ENCODE measurements around the gene OR2T5. TPM values are rescaled to one million over a fixed set of nuclear protein-coding genes. Genes with fewer than 3 reads are reported as not detected.
A peak's percentile ranks its signal among the peaks of the same experiment; 100 is the strongest.
"Not testable (repeated sequence)": the region's sequence is repeated elsewhere in the genome, so short reads cannot be mapped to it uniquely, and the experiment has no call there.

OR2T5 gene
- total and polyA plus RNA-seq, 7 experiments from 2014 or later = not detected

DNA sequence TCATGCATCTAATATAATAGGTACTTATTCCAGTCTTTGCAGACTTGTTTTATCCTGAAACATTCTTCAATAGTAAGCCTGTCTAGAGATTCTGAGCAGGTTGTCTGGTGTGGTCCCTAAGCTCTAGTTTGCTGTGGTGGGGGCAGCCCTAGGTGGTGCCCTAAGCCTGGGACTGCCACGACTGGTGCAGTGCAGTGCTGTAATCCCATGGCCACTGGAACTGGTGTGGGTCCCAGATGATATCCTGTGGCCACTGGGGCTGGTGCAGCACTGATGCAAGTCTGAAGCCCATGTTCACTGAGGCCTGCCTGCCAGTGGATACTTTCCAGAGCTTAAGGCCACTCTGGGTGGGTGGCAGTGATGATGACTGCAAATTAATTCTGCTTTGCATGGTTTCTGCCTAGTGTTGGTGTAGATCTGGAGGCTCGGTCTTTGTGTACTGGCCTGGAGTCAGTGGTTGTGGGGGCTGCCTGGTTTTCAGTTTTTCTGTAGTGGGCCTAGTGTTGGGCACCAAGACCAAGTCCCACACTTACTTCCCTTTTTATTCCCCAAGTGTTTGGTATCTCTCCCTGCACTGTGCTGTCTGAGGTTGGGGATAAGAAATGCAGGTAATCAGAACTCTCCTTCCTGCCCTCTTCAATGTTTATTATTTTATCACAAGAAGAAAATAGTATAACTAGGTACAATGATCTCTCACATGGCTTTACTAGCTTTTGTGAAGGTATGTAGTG lies 12.1 kb downstream of the OR2T5 start:
- H3K4me3 ChIP-seq (ENCODE audit: low read length); H3K27ac ChIP-seq (ENCODE audit: low read depth, low read length); POLR2A ChIA-PET; H3K27me3 ChIP-seq (ENCODE audit: control insufficient read depth in 2 of 2, insufficient read depth in 2 of 2, low read length in 2 of 2); H3K36me3 ChIP-seq (ENCODE audit: control insufficient read depth in 2 of 3, insufficient read depth in 3 of 3, low read length in 3 of 3); H3K9me3 ChIP-seq (ENCODE audit: control insufficient read depth in 2 of 3, low read length in 3 of 3); H3K27ac Mint-ChIP-seq; H3K4me1 ChIP-seq (ENCODE audit: control insufficient read depth in 2 of 2, insufficient read depth in 2 of 2, low read length in 2 of 2); CTCF ChIA-PET; intact Hi-C loops (cut with micrococcal nuclease); H3K27me3 Mint-ChIP-seq; H3K9me3 Mint-ChIP-seq; H3K4me3 Mint-ChIP-seq; H3K36me3 Mint-ChIP-seq; DNase-seq; H3K4me1 Mint-ChIP-seq: not testable (repeated sequence)
- peak; percentile 27 for ATAC-seq

GRCh38 chr1:248507773-248508172 lies 19.4 kb downstream of the OR2T5 start, which contains the start of gene OR2G6:
Gene OR2G6, plus strand, starts transcription at chr1:248508073. Its CDS starts 13,574 bp downstream, at chr1:248521647.
- H3K4me3 Mint-ChIP-seq; H3K4me3 ChIP-seq (ENCODE audit: low read length); H3K27me3 ChIP-seq (ENCODE audit: control insufficient read depth in 2 of 2, insufficient read depth in 2 of 2, low read length in 2 of 2); H3K4me1 ChIP-seq (ENCODE audit: control insufficient read depth in 2 of 2, insufficient read depth in 2 of 2, low read length in 2 of 2); H3K27ac ChIP-seq (ENCODE audit: low read depth, low read length); H3K27ac Mint-ChIP-seq; DNase-seq; H3K9me3 Mint-ChIP-seq; intact Hi-C loops (cut with micrococcal nuclease); POLR2A ChIA-PET; H3K4me1 Mint-ChIP-seq; H3K9me3 ChIP-seq (ENCODE audit: control insufficient read depth in 2 of 3, low read length in 3 of 3); H3K36me3 Mint-ChIP-seq; CTCF ChIA-PET; H3K27me3 Mint-ChIP-seq; H3K36me3 ChIP-seq (ENCODE audit: control insufficient read depth in 2 of 3, insufficient read depth in 3 of 3, low read length in 3 of 3); ATAC-seq: not testable (repeated sequence)

- H3K9me3 Mint-ChIP-seq; CTCF ChIA-PET; H3K36me3 Mint-ChIP-seq; H3K27ac ChIP-seq (ENCODE audit: low read depth, low read length); H3K9me3 ChIP-seq (ENCODE audit: control insufficient read depth in 2 of 3, low read length in 3 of 3); H3K4me1 ChIP-seq (ENCODE audit: control insufficient read depth in 2 of 2, insufficient read depth in 2 of 2, low read length in 2 of 2); H3K27me3 Mint-ChIP-seq; H3K36me3 ChIP-seq (ENCODE audit: control insufficient read depth in 2 of 3, insufficient read depth in 3 of 3, low read length in 3 of 3); DNase-seq; H3K4me3 ChIP-seq (ENCODE audit: low read length); ATAC-seq; H3K27me3 ChIP-seq (ENCODE audit: control insufficient read depth in 2 of 2, insufficient read depth in 2 of 2, low read length in 2 of 2); POLR2A ChIA-PET; H3K4me3 Mint-ChIP-seq; H3K4me1 Mint-ChIP-seq; intact Hi-C loops (cut with micrococcal nuclease); H3K27ac Mint-ChIP-seq: not testable (repeated sequence)
Measured at GRCh38 chr1:248510217-248510616, 21.8 kb downstream of the OR2T5 start.

DNA sequence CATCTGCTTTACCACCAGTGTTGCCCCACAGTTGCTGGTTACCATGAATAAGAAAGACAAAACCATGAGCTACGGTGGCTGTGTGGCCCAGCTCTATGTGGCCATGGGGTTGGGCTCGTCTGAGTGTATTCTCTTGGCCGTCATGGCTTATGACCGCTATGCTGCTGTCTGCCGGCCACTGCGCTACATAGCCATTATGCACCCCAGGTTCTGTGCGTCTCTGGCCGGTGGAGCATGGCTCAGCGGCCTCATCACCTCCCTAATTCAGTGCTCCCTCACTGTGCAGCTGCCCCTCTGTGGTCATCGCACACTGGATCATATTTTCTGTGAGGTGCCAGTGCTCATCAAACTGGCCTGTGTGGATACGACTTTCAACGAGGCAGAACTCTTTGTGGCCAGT lies 33.5 kb downstream of the OR2T5 start:
- Histone ChIP-seq H3K36me3 (ENCODE audit: control insufficient read depth in 2 of 3, insufficient read depth in 3 of 3, low read length in 3 of 3) (no peaks in the 10 kb centered on the region), H3K9me3 (ENCODE audit: control insufficient read depth in 2 of 3, low read length in 3 of 3) (no peaks in the 10 kb centered on the region), H3K4me1 (ENCODE audit: control insufficient read depth in 2 of 2, insufficient read depth in 2 of 2, low read length in 2 of 2) (no peaks in the 10 kb centered on the region), H3K27me3 (ENCODE audit: control insufficient read depth in 2 of 2, insufficient read depth in 2 of 2, low read length in 2 of 2) (no peaks in the 10 kb centered on the region), H3K4me3 (ENCODE audit: low read length) (no peak overlapping the region), H3K27ac (ENCODE audit: low read depth, low read length) (no peak overlapping the region)
- ChIA-PET CTCF (no interaction called here), POLR2A (no interaction called here)
- Mint-ChIP-seq H3K27ac (no peak overlapping the region), H3K4me1 (peaks cover 0 to 1% (median 0%) of the 10 kb centered on the region in 7 donors), H3K27me3 (peaks cover 0 to 5% (median 0%) of the 10 kb centered on the region in 5 donors), H3K36me3 (peaks cover 0 to 4% (median 0%) of the 10 kb centered on the region in 5 donors), H3K4me3 (no peak overlapping the region), H3K9me3 (peaks cover 0 to 12% (median 3%) of the 10 kb centered on the region in 11 donors)
- intact Hi-C loops (cut with micrococcal nuclease) = loop anchor here in 1 of 2 donors (10.0 kb wide), 1 partner anchor 73 kb away; the partner anchor contains the start of gene OR2T10
- DNase-seq (no peak), ATAC-seq (no peak)

DNA sequence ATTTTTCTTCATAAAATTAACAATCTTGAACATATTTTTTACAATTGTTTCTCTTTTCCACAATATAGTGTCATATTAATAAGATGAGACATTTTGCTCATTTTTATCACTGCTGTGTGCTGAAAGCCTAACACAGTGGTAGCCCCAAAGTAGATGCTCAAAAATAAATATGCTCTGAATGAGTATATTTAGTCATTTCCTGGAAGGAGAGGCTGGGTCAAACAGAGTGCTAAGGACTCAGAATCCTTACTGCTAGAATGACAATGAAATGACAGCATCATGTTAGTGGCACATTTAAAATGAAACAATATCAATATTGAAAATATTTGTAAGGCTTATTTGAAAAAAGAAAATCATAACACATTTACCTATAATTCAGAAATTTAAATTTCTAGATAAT lies 49.1 kb downstream of the OR2T5 start:
- ATAC-seq; H3K4me3 ChIP-seq (ENCODE audit: low read length); H3K27me3 Mint-ChIP-seq; H3K36me3 ChIP-seq (ENCODE audit: control insufficient read depth in 2 of 3, insufficient read depth in 3 of 3, low read length in 3 of 3); H3K27ac ChIP-seq (ENCODE audit: low read depth, low read length); CTCF ChIA-PET; H3K4me1 ChIP-seq (ENCODE audit: control insufficient read depth in 2 of 2, insufficient read depth in 2 of 2, low read length in 2 of 2); POLR2A ChIA-PET; H3K9me3 Mint-ChIP-seq; H3K9me3 ChIP-seq (ENCODE audit: control insufficient read depth in 2 of 3, low read length in 3 of 3); intact Hi-C loops (cut with micrococcal nuclease); H3K27ac Mint-ChIP-seq; H3K4me1 Mint-ChIP-seq; H3K27me3 ChIP-seq (ENCODE audit: control insufficient read depth in 2 of 2, insufficient read depth in 2 of 2, low read length in 2 of 2); H3K36me3 Mint-ChIP-seq; H3K4me3 Mint-ChIP-seq; DNase-seq: not testable (repeated sequence)

Other genes with a start within 250 kb of the OR2T5 start
- not detected for gene OR2T33, start 210.6 kb upstream of the OR2T5 start, total RNA-seq
- not detected for gene OR2T33, start 210.6 kb upstream of the OR2T5 start, polyA plus RNA-seq
- not detected for gene OR2T12, start 185.2 kb upstream of the OR2T5 start, total RNA-seq
- gene OR2T12, start 185.2 kb upstream of the OR2T5 start, polyA plus RNA-seq = not detected
- not detected for gene OR2M7, start 164.0 kb upstream of the OR2T5 start, total RNA-seq
- gene OR2M7, start 164.0 kb upstream of the OR2T5 start, polyA plus RNA-seq = not detected
- gene OR14C36, start 139.8 kb upstream of the OR2T5 start, total RNA-seq = not detected
- gene OR14C36, start 139.8 kb upstream of the OR2T5 start, polyA plus RNA-seq = not detected
- gene OR2T4, start 126.9 kb upstream of the OR2T5 start, total RNA-seq = not detected
- not detected for gene OR2T4, start 126.9 kb upstream of the OR2T5 start, polyA plus RNA-seq
- gene OR2T6, start 112.8 kb upstream of the OR2T5 start, total RNA-seq = not detected
- not detected for gene OR2T6, start 112.8 kb upstream of the OR2T5 start, polyA plus RNA-seq
- not detected for gene OR2T1, start 85.5 kb upstream of the OR2T5 start, total RNA-seq
- gene OR2T1, start 85.5 kb upstream of the OR2T5 start, polyA plus RNA-seq = not detected
- not detected for gene OR2T2, start 43.0 kb upstream of the OR2T5 start, total RNA-seq
- under 1 TPM in 1 of 2 donors, not detected in 1; 0.44 TPM for gene OR2T2, start 43.0 kb upstream of the OR2T5 start, polyA plus RNA-seq
- gene OR2T3, start 15.2 kb upstream of the OR2T5 start, total RNA-seq = not detected
- gene OR2T3, start 15.2 kb upstream of the OR2T5 start, polyA plus RNA-seq = not detected
- gene OR2G6, start 19.5 kb downstream of the OR2T5 start, total RNA-seq = not detected
- not detected for gene OR2G6, start 19.5 kb downstream of the OR2T5 start, polyA plus RNA-seq
- gene OR2T29, start 74.2 kb downstream of the OR2T5 start, total RNA-seq = not detected
- gene OR2T29, start 74.2 kb downstream of the OR2T5 start, polyA plus RNA-seq = not detected
- not detected for gene OR2T34, start 86.2 kb downstream of the OR2T5 start, total RNA-seq
- gene OR2T34, start 86.2 kb downstream of the OR2T5 start, polyA plus RNA-seq = under 1 TPM in 1 of 2 donors, not detected in 1; 0.47 TPM
- not detected for gene OR2T10, start 109.1 kb downstream of the OR2T5 start, total RNA-seq
- not detected for gene OR2T10, start 109.1 kb downstream of the OR2T5 start, polyA plus RNA-seq
- gene OR2T11, start 146.5 kb downstream of the OR2T5 start, total RNA-seq = not detected
- gene OR2T11, start 146.5 kb downstream of the OR2T5 start, polyA plus RNA-seq = not detected
- not detected for gene OR2T35, start 156.7 kb downstream of the OR2T5 start, total RNA-seq
- gene OR2T35, start 156.7 kb downstream of the OR2T5 start, polyA plus RNA-seq = not detected
- gene OR2T27, start 166.9 kb downstream of the OR2T5 start, total RNA-seq = not detected
- gene OR2T27, start 166.9 kb downstream of the OR2T5 start, polyA plus RNA-seq = not detected
- gene OR14I1, start 214.2 kb downstream of the OR2T5 start, total RNA-seq = not detected
- not detected for gene OR14I1, start 214.2 kb downstream of the OR2T5 start, polyA plus RNA-seq

Measured in naive thymus-derived CD4-positive, alpha-beta T cell (primary cell).